Neuronal stem cell (in vitro differentiated cells): Measurements from ENCODE around the gene ESPNL.

ENCODE experiments used
- DNase-seq: peaks from one replicate; pipeline ENCODE4 v3.0.0-alpha.2; 2013; ENCODE audit warnings: low spot score
- H2AFZ ChIP-seq: one replicate; pipeline ENCODE4 v1.6.1; 2013; ENCODE audit warnings: mild to moderate bottlenecking, low read length, inconsistent platforms
- H2AK5ac ChIP-seq: 2 replicates; pipeline ENCODE4 v1.6.1; 2013; ENCODE audit warnings: low read depth, mild to moderate bottlenecking, inconsistent platforms, low read length, moderate library complexity, mixed read lengths
- H2BK120ac ChIP-seq: 2 replicates; pipeline ENCODE4 v1.6.1; 2013; ENCODE audit warnings: low read depth, mild to moderate bottlenecking, inconsistent platforms, low read length, moderate library complexity, mixed read lengths
- H2BK12ac ChIP-seq: one replicate; pipeline ENCODE4 v1.6.1; 2013; ENCODE audit warnings: low read length, inconsistent platforms
- H2BK15ac ChIP-seq: 2 replicates; pipeline ENCODE4 v1.6.1; 2013; ENCODE audit warnings: mild to moderate bottlenecking, low read length, inconsistent platforms, mixed read lengths
- H2BK5ac ChIP-seq: one replicate; pipeline ENCODE4 v1.6.1; 2013; ENCODE audit warnings: inconsistent platforms, mild to moderate bottlenecking, low read length, moderate library complexity
- H3K14ac ChIP-seq: one replicate; pipeline ENCODE4 v1.6.1; 2013; ENCODE audit warnings: low read length, inconsistent platforms
- H3K18ac ChIP-seq: 2 replicates; pipeline ENCODE4 v1.6.1; 2013; ENCODE audit warnings: low read length, inconsistent platforms
- H3K23ac ChIP-seq: 2 replicates; pipeline ENCODE4 v1.6.1; 2013; ENCODE audit warnings: low read depth, mild to moderate bottlenecking, mixed read lengths, low read length, inconsistent platforms; ENCODE audit not compliant: poor library complexity
- H3K27ac ChIP-seq: replicated peaks from 3 replicates; pipeline ENCODE4 v1.5.1; 2013; ENCODE audit warnings: low read length, inconsistent platforms
- H3K27me3 ChIP-seq, 3 experiments: 2 replicates each; pipeline ENCODE4 v1.6.1; 2013; ENCODE audit warnings: low read length in 3 of 3, mild to moderate bottlenecking in 2 of 3, inconsistent platforms in 1 of 3, low read depth in 1 of 3, mixed read lengths in 1 of 3, moderate library complexity in 1 of 3; ENCODE audit not compliant: control insufficient read depth in 3 of 3, insufficient read depth in 3 of 3
- H3K36me3 ChIP-seq, 2 donors: replicated peaks in 1 of 2; 2 replicates each; pipeline ENCODE4 v1.6.1; 2013; ENCODE audit warnings: low read length in 2 of 2; ENCODE audit not compliant: control insufficient read depth in 2 of 2, insufficient read depth in 2 of 2
- H3K4ac ChIP-seq: 2 replicates; pipeline ENCODE4 v1.6.1; 2013; ENCODE audit warnings: inconsistent platforms, mild to moderate bottlenecking, low read length, moderate library complexity
- H3K4me1 ChIP-seq, 2 donors: 1 replicate in 1 of 2; 2 replicates in 1 of 2; pipeline ENCODE4 v1.6.1; 2013; ENCODE audit warnings: low read length in 2 of 2, low read depth in 1 of 2; ENCODE audit not compliant: control insufficient read depth in 2 of 2, insufficient read depth in 1 of 2
- H3K4me2 ChIP-seq: one replicate; pipeline ENCODE4 v1.6.1; 2013; ENCODE audit warnings: mild to moderate bottlenecking, low read length, inconsistent platforms; ENCODE audit not compliant: insufficient read depth, poor library complexity, severe bottlenecking
- H3K4me3 ChIP-seq, 2 donors: 2 replicates each; pipeline ENCODE4 v1.5.1; 2013; ENCODE audit warnings: low read length in 2 of 2, mild to moderate bottlenecking in 2 of 2, inconsistent platforms in 1 of 2, moderate library complexity in 1 of 2
- H3K79me1 ChIP-seq: one replicate; pipeline ENCODE4 v1.6.1; 2013; ENCODE audit warnings: low read depth, mild to moderate bottlenecking, inconsistent platforms, low read length, moderate library complexity
- H3K9ac ChIP-seq: one replicate; pipeline ENCODE4 v1.6.1; 2013; ENCODE audit warnings: mild to moderate bottlenecking, low read depth, low read length, inconsistent platforms; ENCODE audit not compliant: poor library complexity
- H3K9me3 ChIP-seq, 2 donors: replicated peaks in 1 of 2; 2 replicates each; pipeline versions ENCODE3 to v1.6.1; 2013; ENCODE audit warnings: low read length in 2 of 2, mild to moderate bottlenecking in 2 of 2, inconsistent platforms in 1 of 2, low read depth in 1 of 2, mixed read lengths in 1 of 2, moderate library complexity in 1 of 2; ENCODE audit not compliant: control insufficient read depth in 2 of 2, insufficient read depth in 1 of 2
- H4K8ac ChIP-seq: one replicate; pipeline ENCODE4 v1.6.1; 2013; ENCODE audit warnings: low read depth, mild to moderate bottlenecking, inconsistent platforms, low read length, moderate library complexity
- H4K91ac ChIP-seq: one replicate; pipeline ENCODE4 v1.6.1; 2013; ENCODE audit warnings: low read length, low read depth, mild to moderate bottlenecking, inconsistent platforms; ENCODE audit not compliant: poor library complexity
- WGBS, 2 donors: extraction: QIAGEN DNeasy Blood & Tissue Kit; methylation state at CpG; one replicate each; pipeline ENCODE4 v1.1.7; 2013; ENCODE audit warnings: missing lambda C conversion rate in 2 of 2, mixed read lengths in 1 of 2; ENCODE audit not compliant: insufficient read length in 2 of 2, insufficient replicate concordance in 1 of 2; ENCODE audit errors: extremely low coverage in 2 of 2; 5-methylcytosine and 5-hydroxymethylcytosine counted together

The ESPNL gene

GRCh38 chr2:238096311-238097011 is 3.7 kb upstream of the ESPNL start:
- peaks cover 0 to 2% (median 0%) of the 10 kb centered on the region in 3 experiments for H3K27me3 ChIP-seq
- H3K14ac ChIP-seq, result peak overlapping the region; percentile 1
- H4K8ac ChIP-seq, result peak overlapping the region; percentile 17
- no peak for DNase-seq
- H3K36me3 ChIP-seq, result peaks cover 4 to 12% of the 10 kb centered on the region in 2 donors
- no CpG with 5 or more reads among the region's 22 CpGs for WGBS, 2 donors
- no peak overlapping the region for H2BK5ac ChIP-seq
- peaks cover 0 to 4% of the 10 kb centered on the region in 2 donors for H3K9me3 ChIP-seq
- H3K27ac ChIP-seq, result no peak overlapping the region
- H2BK12ac ChIP-seq, result no peak overlapping the region
- no peak overlapping the region for H2AFZ ChIP-seq
- peaks cover 3 to 4% of the 10 kb centered on the region in 2 donors for H3K4me1 ChIP-seq
- peak overlapping the region; percentile 87 for H2BK120ac ChIP-seq
- no peaks in the 10 kb centered on the region for H3K79me1 ChIP-seq
- H3K4me2 ChIP-seq, result no peak overlapping the region
- no peak overlapping the region for H3K23ac ChIP-seq
- no peak overlapping the region for H3K4me3 ChIP-seq
- peak overlapping the region; percentile 74 for H2AK5ac ChIP-seq
- H3K4ac ChIP-seq, result peak overlapping the region; percentile 66
- H2BK15ac ChIP-seq, result no peak overlapping the region
- H4K91ac ChIP-seq, result no peak overlapping the region
- peak overlapping the region; percentile 21 for H3K9ac ChIP-seq
- H3K18ac ChIP-seq, result peak overlapping the region; percentile 64

- WGBS, 2 donors, result no CpG with 5 or more reads among the region's 19 CpGs
- no peak overlapping the region for H2BK12ac ChIP-seq
- peak overlapping the region; percentile 48 for H3K18ac ChIP-seq
- H3K4me2 ChIP-seq, result no peak overlapping the region
- H3K9ac ChIP-seq, result peak overlapping the region; percentile 40
- H3K14ac ChIP-seq, result no peak overlapping the region
- no peak overlapping the region for H4K91ac ChIP-seq
- H3K4me1 ChIP-seq, result peaks cover 4 to 7% of the 10 kb centered on the region in 2 donors
- peak overlapping the region; percentile 99 for H3K4ac ChIP-seq
- H2AFZ ChIP-seq, result no peak overlapping the region
- no peak overlapping the region for H2BK120ac ChIP-seq
- H4K8ac ChIP-seq, result no peak overlapping the region
- no peak overlapping the region for H2AK5ac ChIP-seq
- H3K27me3 ChIP-seq, result peaks cover 0 to 2% (median 0%) of the 10 kb centered on the region in 3 experiments
- H2BK15ac ChIP-seq, result peak overlapping the region; percentile 90
- peaks cover 2 to 5% of the 10 kb centered on the region in 2 donors for H3K36me3 ChIP-seq
- H3K23ac ChIP-seq, result peak overlapping the region; percentile 90
- H3K27ac ChIP-seq, result no peak overlapping the region
- no peak overlapping the region for H2BK5ac ChIP-seq
- no peaks in the 10 kb centered on the region for H3K79me1 ChIP-seq
- DNase-seq, result no peak
- H3K4me3 ChIP-seq, result no peak overlapping the region
- H3K9me3 ChIP-seq, result peaks cover 0 to 4% of the 10 kb centered on the region in 2 donors
These were observed 2.7 kb upstream of the ESPNL start for GRCh38 chr2:238097201-238097987.

DNA sequence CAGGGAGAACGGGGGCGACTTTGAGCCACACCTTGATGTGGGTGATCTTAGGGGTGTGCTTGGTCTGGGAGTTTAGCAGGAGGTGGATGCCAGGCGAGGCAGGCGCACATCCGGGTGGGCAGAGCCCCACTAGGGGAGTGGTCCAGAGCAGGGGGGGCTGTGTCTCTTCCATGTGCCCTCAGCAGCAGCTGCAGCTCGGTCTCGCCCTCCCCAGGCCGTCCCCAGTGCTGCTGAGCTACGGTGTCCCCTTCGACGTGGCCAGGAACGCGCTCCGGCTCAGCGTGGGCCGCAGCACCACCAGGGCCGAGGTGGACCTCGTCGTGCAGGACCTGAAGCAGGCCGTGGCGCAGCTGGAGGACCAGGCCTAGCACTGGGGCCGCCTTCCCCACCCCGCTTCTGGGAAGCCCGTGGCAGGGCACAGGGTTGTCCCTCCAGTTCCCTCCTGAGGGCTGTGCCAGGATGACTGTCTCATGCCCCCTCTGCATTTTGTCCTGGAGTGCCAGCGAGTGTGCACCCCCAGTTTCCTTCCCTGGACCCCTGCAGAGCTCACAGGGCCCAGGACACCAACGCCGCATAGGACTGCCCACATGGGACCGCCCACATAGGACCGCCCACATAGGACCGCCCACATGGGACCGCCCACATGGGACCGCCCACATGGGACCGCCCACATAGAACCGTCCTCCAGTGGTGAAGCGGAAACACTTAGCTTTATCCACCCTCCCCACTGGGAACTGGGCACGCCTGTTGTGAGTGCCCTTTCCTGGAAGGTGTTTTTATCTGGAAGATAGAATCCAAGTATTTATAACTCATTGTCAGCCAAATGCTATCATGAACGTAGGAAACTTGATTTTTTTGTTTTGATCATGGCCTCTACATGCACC is 1.9 kb upstream of the ESPNL start:
- H3K9ac ChIP-seq, result no peak overlapping the region
- WGBS, 2 donors, result no CpG with 5 or more reads among the region's 37 CpGs

More for the DNA sequence above, 1.9 kb upstream of the ESPNL start:
- Histone ChIP-seq H2BK12ac (no peak overlapping the region), H3K27ac (no peak overlapping the region), H3K36me3 (peaks cover 0 to 3% of the 10 kb centered on the region in 2 donors), H3K4me3 (peak overlapping the region in 1 of 2 donors; percentile 7), H2BK15ac (peak overlapping the region; percentile 90), H2AK5ac (peak overlapping the region; percentile 72), H4K91ac (no peak overlapping the region), H2BK120ac (peak overlapping the region; percentile 77), H2AFZ (no peak overlapping the region), H3K9me3 (peaks cover 0 to 4% of the 10 kb centered on the region in 2 donors), H3K23ac (peak overlapping the region; percentile 90), H4K8ac (no peak overlapping the region), H3K79me1 (no peaks in the 10 kb centered on the region), H3K18ac (peak overlapping the region; percentile 68), H3K4ac (peak overlapping the region; percentile 99), H3K14ac (peak overlapping the region; percentile 97), H3K4me1 (peaks cover 10 to 11% of the 10 kb centered on the region in 2 donors), H2BK5ac (no peak overlapping the region), H3K4me2 (no peak overlapping the region), H3K27me3 (peaks cover 0 to 2% (median 0%) of the 10 kb centered on the region in 3 experiments)
- DNase-seq, result peak; percentile 45
